ENCODE measurements around the gene INTS2.
"Not testable (repeated sequence)": the region's sequence is repeated elsewhere in the genome, so short reads cannot be mapped to it uniquely, and the experiment has no call there.

The INTS2 gene, protein sequence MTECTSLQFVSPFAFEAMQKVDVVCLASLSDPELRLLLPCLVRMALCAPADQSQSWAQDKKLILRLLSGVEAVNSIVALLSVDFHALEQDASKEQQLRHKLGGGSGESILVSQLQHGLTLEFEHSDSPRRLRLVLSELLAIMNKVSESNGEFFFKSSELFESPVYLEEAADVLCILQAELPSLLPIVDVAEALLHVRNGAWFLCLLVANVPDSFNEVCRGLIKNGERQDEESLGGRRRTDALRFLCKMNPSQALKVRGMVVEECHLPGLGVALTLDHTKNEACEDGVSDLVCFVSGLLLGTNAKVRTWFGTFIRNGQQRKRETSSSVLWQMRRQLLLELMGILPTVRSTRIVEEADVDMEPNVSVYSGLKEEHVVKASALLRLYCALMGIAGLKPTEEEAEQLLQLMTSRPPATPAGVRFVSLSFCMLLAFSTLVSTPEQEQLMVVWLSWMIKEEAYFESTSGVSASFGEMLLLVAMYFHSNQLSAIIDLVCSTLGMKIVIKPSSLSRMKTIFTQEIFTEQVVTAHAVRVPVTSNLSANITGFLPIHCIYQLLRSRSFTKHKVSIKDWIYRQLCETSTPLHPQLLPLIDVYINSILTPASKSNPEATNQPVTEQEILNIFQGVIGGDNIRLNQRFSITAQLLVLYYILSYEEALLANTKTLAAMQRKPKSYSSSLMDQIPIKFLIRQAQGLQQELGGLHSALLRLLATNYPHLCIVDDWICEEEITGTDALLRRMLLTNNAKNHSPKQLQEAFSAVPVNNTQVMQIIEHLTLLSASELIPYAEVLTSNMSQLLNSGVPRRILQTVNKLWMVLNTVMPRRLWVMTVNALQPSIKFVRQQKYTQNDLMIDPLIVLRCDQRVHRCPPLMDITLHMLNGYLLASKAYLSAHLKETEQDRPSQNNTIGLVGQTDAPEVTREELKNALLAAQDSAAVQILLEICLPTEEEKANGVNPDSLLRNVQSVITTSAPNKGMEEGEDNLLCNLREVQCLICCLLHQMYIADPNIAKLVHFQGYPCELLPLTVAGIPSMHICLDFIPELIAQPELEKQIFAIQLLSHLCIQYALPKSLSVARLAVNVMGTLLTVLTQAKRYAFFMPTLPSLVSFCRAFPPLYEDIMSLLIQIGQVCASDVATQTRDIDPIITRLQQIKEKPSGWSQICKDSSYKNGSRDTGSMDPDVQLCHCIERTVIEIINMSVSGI

DNA sequence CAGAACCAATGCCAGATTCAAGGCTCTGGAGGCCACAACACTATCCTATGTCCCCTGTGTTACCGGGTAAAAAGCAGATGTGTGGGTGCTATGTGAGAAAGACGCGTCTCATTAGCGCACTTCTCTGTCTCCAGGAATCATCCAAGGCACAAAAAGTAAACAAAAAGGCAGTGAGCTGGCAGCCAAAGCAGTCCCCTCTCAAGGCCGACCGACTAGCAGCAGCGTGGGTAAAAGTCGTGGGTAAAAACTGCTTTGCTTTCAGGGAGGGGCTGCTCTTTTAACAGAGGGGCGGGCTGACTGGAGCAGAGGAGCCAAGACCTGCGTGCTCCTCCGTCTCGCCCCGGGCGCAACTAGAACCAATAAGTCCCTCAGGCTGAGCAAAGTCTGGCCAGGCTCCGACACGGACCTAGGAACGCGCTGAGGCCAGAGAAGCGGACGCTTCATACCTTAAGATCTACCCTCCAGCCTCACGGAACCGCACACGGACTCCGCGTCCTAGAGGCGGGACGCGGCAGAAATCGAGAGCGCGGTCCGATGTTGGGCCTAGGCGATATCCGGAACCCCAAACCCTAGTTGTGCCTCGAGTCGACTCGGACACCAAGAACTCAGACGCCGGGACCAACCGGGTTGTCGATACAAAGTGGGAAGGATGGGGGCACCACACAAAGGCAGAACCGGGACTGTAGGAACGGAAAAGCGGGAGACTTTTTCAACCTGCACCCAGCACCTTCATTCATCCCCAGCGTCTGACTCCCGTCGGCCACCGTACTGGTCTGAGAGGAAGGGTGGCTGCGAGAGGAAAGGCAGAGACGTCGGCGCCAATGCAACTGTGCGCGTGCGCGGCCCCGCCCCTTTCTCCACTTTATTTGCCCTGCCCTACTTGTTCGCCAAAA lies at the start of gene INTS2:
TSS of gene INTS2 (minus strand) at position 775 of the 893 bp plus-strand sequence. CDS start 1,338 bp downstream, outside the sequence.
- peak; percentile 86 for DNase-seq

DNA sequence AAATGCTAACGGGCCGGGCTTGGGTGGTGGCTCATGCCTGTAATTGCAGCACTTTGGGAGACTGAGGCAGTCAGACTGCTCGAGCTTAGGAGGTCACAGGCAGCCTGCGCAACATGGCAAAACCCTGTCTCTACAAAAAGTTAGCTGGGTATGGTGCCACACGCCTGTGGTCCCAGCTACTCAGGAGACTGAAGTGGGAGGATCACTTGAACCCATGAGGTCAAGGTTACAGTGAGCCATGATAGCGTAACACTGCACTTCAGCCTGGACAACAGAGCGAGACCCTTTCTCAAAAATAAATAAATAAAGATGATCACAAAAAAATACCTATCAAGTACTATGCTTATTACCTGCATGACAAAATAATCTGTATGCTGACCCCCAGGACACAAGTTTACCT lies 46.3 kb upstream of the INTS2 start:
- no peak for DNase-seq

DNA sequence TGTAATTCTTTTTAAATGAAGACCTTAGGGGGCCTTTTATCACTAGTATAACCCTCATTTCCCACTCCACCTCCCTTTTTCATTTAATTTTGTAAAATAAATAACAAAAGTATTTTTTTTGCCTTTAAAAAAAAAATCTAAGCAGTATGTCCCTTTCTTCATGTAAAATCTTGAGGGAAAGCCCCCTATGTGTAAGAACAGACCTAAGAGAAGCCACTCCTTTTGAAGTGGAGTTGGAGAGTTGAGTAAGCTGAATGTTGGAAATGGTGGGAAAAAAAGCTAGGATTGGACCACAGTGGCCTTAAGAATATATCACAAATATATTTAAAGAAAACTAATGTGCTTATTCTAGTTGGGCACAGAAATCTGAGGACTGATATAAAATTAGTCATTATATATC lies 44.5 kb upstream of the INTS2 start:
- no peak for DNase-seq

DNA sequence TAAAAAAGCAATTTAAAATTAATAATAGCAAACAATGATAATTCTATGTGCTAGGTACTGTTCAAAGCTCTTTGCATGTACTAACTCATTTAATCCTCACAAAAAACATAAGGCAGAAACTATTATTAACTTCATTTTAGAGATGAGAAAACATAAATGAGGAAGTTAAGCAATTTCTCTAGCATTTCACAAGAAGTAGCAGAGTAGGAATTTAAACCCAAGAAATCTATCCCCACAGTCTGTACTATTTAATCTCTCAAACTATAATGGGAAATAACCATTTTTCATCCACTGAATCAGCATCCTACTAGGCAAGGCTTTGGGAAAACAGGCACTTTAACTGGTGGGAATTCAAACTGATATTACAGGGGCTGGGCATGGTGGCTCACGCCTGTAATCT lies 42.2 kb upstream of the INTS2 start:
- no peak for DNase-seq

DNA sequence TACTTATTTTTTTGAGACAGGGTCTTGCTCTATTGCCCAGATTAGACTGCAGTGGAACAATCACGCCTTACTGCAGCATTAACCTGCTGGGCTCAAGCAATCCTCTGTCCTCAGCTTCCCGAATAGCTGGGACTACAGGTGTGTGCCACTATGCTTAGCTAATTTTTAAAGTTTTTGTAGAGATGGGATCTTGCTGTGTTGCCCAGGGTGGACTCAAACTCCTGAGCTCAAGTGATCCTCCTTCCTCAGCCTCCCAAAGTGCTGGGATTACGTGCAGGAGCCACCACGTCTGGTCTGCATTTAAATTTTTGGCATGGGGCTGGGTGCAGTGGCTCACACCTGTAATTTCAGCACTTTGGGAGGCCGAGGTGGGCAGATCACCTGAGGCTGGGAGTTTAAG lies 41.0 kb upstream of the INTS2 start:
- no peak for DNase-seq

DNA sequence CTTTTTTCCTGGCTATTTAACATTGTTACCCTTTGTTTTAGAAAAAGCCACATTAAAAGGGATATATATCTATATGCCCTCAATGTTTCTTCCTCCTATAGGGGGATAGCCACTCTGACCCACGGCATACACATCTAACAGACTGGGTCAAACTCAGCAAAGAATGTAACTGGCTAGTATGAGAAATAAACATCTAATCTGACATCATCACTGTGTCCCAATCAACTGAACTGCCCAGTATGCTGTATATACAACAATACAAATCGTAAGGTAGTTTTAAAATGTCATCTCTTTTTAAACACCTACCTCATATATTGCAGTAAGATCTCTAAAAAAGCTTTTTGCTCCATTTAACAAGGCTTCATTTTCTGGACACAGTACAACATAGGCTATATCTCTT lies 39.9 kb upstream of the INTS2 start:
- no peak for DNase-seq

DNA sequence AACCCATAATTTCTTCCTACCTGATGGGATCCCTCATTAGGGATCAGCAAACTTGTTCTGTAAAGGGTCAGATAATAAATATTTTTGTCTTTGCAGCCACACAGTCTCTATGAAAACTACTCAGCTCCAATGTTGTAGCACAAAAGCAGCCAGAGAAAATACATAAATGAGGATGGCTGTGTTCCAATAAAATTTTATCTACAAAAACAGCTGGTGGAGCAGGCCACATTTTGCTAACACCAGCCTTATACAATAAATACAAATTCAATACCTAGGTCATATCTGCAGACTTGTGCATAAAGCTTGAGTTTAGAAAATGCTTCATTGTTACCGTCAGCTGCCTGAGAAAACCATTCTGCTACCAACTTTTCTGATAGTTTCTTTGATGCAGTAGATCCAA lies 38.4 kb upstream of the INTS2 start:
- no peak for DNase-seq

DNA sequence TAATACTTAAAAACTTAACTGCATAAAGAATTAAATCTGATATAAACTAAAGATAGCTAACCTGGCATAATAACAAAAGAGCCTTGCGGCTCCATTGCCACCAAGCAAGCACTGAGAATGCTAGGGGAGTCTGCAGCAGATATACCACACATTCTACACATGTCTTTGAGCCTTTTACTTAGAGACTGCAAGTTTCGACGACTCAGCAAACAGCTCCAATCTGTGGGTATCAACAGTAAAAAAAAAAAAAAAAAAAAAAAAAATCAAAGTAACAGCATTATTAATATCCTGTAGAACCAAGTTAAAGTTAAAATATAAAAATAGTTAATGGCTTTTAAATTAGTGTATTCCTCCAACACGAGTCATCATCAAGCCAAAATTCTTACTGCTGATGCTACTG lies 27.8 kb upstream of the INTS2 start:
- DNase-seq, result no peak

DNA sequence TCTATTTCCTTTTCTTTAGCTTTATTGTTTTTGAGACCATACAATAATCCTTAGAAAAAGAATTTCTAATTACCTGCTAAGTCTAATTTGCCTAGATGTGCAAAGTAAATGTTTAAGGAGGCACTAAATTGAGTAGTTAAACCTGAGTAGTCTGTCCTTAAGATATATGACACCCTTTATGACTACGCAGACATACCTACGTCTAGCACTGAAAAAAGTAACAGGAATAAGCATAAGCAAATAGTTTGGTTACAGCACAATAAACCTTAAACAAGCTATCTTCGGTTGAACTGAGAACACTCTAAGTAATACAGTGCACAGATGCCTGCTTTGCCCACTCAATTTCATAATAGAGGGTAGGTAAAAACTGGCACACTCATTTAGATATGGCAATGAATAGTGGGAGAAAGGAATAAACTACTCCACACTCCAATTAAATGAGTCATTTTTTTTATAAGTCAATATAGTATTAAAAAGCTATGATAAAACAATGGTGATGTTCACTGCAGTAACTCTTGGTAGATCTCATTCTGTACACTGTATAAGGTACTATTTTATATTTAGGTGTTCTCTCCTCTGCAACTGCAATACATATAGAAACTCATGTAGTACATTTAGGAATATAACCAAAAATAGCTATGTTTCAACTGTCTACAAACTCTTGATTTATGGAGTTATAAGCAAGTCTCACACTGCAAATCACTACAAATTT lies 19.7 kb upstream of the INTS2 start:
- no peak for DNase-seq

DNA sequence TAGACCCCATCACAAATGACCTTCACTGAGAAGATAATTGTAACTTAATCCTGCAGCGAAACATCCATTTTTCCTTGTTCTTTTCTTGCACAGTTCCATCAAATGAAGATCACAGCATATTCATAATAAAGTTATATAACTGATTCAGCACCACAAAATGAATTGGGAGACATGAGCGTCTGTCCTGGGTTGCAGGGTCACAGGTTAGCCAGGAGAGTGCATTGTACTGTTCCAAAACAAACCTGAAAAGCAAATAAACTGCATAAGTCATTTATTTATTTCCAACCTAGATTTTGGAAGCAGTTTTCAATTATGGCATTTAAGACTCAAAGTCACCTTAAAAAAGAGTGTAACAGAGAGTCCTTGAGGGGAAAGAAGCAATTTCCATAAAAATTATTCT lies 18.6 kb upstream of the INTS2 start:
- DNase-seq, result no peak

DNA sequence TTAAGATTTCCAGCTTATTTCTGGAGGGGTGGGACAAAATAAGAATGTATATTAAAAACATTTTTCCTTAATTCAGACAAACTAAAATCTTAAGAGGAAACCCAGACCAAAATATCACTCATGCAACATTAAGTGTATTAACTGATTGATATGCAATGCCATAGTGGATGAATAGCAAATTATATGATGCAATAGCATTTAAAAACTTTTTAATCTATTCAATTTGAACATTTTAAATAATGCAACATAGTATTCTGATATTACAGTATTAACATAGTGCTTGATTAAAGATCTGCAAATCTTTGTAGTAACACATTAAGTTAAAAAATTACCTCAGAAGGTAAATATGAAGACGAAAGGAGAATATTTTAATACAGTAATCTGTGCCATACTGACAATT lies 15.3 kb upstream of the INTS2 start:
- no peak for DNase-seq

DNA sequence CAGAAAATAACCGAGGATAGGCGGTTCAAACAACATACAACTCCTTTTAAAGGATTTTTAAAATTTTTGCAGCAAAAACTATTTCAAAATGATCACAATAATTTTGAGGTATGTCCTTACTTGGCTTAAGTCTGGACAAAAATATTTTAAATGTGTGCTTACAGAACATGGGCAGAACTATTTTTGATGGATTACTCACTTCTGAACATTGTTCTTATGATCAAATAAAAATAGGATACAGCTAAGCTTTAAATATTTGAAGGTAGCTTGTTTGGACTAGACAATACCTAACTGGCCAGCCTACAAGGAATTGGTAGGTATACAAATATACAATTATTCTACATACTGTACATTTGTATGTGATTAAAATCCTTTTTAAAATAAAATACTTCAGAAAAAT lies 14.3 kb upstream of the INTS2 start:
- no peak for DNase-seq

DNA sequence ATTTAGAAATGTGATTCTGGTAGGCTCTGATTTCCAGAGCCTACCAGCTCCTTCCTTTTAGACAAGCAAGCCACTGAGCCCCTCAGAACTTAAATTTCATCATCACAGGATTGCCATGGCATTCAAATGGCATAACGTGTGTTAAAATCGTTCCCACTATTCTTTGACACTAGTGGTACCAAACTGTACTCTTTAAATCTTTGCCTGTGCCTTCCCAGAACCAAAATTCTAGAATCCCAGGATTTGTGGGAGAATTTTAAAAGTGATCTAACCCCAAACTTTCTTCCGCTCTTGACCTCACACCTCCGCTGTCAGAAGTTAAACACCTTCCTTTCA lies 287 bp upstream of the INTS2 start:
- DNase-seq, result no peak

DNA sequence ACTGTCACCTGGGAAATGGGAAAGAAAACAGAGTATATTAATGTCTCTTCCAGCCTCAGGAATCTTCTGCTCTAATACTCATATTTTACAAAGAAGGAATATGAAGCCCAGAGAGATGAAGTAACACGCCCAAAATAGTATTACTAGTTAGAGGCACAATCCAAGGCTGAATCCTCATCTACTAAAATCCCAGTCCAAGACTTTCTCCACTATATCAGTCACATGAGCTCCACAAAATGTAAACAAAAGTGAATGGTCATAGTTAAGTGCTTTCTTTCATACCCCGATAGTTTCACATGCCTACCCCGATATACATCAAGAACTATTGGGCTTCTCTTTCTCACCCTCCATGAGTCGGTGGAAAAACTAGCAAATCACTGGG lies 965 bp downstream of the INTS2 start:
- DNase-seq, result no peak

DNA sequence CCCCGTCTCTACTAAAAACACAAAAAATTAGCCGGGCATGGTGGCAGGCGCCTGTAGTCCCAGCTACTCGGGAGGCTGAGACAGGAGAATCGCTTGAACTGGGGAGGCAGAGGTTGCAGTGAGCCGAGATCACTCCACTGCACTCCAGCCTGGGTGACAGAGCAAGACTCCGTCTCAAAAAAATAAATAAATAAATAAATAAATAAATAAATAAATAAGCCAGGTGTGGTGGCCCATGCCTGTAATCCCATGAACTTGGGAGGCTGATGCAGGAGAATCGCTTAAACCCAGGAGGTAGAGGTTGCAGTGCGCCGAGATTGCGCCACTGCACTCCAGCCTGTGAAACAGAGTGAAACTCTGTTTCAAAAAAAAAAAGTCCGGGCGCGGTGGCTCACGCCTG lies 12.6 kb downstream of the INTS2 start:
- DNase-seq, result not testable (repeated sequence)

DNA sequence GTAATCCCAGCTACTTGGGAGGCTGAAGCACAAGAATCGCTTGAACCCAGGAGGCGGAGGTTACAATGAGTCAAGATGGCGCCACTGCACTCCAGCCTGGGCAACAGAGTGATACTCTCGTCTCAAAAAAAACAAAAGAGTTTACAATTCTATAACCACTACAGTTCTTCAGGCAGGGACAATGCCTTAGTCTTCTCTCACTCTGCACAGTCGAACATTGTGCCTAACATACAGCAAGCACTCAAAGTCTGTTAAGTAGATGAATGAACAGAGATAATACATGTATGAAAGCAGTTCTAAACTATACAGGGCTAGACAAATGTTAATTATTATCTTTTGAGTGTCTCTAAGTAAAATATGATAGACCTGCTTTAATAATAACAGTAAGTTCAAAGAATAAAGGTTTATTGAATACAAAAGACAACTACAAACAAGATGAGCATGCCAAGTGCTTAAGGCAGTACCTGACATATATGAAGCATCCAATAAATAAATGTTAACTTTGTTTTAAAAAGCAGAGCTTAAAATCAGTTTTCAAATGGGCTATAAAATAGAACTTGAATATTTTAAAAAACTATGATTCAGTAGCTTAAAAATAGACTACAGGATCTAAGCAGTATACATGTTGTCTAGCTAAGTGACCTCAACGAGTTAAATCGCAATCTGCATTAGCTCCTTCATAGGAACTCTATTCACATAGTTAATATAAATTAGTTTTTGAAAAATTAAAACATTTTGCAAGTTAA lies 19.3 kb downstream of the INTS2 start:
- DNase-seq, result no peak

DNA sequence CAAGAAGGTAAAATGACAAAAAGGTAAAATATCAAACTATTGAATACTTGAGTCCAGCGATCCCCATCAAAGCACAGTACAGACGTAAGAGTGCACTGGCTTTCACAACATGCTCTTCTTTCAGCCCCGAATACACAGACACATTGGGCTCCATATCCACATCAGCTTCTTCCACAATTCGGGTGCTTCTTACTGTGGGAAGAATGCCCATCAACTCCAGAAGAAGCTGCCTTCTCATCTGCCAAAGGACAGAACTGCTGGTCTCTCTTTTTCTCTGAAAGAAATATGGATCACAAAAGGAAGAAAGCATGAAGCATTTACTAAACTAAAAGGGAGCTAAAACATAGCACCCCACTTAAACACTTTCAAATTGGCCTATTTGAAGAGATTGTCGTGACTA lies 20.4 kb downstream of the INTS2 start:
- DNase-seq, result no peak

DNA sequence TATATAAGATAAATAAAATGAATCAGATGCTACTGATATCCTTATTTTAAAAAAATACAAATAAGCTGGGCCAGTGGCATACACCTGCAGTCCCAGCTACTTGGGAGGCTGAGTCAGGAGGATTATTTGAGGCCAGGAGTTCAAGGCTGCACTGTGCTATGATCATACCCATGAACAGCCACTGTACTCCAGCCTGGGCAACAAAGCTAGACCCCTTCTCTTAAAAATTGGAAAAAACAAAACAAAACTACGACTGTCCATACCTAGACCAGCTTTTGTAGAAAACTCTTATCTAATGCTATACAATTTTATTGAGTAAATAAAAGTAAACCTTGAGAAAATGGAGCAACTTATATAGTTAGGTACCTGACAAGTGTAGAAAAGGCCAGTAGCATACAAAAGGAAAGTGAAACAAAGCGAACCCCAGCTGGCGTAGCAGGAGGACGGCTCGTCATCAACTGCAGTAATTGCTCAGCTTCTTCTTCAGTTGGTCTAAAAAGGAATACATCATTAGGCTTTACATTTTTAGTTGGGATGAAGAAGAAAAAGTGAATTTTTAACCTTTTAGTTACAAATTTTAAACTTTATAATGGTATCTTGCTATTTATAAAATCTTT lies 23.6 kb downstream of the INTS2 start:
- DNase-seq, result no peak

DNA sequence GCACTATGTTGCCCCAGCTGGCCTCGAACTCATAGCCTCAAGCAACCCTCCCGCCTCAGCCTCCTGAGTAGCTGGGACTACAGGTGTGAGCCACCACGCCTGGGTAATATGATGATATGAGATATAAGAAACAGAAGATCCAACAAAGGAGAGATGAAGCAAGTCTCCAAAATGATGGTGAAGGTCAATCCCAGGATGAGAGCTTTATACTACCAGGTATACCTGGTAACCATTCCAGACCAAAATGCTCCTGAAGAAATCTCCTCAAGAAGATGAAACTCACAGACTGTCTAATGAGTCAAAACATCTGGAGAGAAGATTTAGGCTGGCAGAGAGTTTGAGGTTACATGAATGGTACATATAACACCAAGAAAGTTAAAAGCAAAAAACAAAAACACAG lies 24.5 kb downstream of the INTS2 start:
- no peak for DNase-seq

DNA sequence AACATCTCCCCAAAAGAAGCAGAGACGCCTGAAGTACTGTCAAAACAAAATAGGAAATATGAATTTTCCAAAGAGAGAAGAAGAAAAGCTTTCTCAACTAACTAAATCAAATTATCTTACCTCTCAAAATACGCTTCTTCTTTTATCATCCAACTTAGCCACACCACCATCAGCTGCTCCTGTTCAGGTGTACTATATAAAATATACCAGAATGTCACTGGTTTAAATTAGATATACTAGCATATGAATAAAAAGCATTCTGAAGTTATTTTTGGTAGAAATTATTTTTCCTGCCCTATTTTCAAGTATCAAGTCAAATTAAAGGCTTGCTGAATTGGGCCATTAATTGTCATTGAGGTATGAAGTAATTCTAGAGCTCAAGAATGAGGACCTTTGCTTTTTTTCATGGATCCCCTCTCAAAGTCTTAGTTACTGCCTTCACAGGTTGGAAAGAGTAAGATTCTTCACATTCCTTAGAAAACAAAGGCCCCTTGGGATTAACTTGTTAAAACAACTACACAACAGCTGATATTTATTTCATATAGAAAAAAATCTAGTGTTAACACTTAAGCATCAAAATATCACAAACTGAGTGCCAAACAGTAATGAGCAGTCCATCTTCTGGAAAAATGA lies 30.1 kb downstream of the INTS2 start:
- no peak for DNase-seq
